Measurements from ENCODE around the gene ITGA2B.
A peak's percentile ranks its signal among the peaks of the same experiment; 100 is the strongest.
"Not testable (repeated sequence)": the region's sequence is repeated elsewhere in the genome, so short reads cannot be mapped to it uniquely, and the experiment has no call there.

Gene ITGA2B

DNA sequence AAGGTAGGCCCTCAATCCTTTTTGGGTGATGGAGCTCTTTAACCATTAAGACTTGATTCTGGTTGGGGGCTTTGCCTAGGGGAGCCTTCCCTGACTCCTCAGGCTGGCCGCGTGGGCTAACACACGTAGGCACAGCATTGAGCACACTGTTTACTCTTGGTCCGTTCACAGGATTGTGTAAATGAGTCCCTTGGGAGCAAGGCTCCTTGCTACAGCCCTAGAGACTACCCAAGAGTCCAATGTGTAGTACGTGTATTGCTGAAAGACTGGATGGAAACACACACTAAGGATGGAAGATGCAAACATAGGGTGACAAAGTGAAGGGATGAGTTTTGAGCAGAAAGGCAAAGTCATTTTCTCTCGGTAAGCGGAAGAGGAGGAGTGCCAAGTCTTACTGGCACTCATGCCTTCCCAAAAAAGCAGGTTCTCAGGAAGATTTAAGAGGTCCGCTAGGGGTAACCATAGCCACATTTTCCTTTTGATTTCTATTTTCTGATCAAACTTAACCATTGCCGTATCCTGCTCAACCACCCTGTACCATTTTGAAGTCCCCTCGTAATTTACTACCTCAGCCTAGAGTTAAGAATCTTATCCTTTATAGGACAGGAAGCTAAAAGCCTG is 911 bp upstream of the ITGA2B start:
- DNase-seq (ENCODE audit: low read depth in 3 of 3), result no peak

DNA sequence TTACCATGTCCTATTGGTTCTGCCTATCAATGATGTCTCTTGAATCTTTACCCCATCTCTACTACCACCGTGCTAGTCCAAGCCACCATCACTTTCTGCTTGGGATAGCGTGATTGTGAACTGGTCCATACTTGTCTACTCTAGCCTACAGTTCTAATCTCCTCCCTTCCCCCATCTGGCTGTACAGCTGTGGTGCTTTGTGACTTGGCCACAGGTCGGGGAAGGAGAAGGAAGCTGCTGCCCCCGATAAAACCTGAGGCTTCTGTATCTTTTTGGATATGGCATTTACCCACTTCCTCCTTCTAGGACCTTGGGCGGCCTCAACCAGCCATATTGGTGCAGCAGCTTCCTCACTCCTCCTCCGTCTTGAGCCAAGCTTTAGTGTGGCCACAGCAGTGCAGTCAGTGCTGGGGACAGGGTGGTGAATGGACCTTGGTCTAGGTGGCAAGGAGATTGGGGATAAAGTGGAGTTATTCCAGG is 314 bp upstream of the ITGA2B start:
- DNase-seq (ENCODE audit: low read depth in 3 of 3), result no peak

DNA sequence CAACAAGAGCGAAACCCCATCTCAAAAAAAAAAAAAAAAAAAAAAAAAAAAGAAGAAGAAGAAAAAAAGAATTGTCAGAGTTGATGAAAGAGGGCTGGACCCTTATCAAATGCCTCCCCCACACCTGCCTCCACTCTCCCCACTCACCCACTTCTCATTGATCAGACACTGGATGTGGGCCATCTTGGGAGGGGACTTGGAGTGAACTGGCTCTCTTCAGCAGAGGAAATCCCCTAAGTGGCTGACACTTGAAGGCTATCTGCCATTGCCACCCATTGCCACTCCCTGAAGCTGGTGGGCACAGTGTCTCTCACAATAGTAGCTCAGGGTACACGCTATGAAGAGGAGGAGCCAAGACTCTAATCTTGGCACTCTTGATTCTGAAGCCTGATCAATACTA is 1.6 kb downstream of the ITGA2B start:
- DNase-seq (ENCODE audit: low read depth in 3 of 3), result no peak

DNA sequence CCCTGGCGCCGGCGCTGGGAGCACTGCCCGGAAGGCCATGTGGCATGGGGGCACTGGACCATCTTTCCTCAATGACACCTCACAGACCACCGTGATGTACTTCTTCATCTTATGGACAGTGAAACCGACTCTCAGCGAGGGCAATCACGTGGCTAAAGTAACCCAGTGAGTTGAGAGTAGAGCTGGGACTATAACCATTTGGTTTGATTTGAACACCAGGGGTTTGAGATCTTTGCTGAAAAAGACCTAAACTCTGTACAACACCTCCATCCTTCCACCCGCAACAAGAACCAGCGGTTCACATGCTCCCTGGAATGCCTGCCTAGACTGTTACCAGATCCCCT is 3.3 kb downstream of the ITGA2B start:
- DNase-seq (ENCODE audit: low read depth in 3 of 3), result no peak

DNA sequence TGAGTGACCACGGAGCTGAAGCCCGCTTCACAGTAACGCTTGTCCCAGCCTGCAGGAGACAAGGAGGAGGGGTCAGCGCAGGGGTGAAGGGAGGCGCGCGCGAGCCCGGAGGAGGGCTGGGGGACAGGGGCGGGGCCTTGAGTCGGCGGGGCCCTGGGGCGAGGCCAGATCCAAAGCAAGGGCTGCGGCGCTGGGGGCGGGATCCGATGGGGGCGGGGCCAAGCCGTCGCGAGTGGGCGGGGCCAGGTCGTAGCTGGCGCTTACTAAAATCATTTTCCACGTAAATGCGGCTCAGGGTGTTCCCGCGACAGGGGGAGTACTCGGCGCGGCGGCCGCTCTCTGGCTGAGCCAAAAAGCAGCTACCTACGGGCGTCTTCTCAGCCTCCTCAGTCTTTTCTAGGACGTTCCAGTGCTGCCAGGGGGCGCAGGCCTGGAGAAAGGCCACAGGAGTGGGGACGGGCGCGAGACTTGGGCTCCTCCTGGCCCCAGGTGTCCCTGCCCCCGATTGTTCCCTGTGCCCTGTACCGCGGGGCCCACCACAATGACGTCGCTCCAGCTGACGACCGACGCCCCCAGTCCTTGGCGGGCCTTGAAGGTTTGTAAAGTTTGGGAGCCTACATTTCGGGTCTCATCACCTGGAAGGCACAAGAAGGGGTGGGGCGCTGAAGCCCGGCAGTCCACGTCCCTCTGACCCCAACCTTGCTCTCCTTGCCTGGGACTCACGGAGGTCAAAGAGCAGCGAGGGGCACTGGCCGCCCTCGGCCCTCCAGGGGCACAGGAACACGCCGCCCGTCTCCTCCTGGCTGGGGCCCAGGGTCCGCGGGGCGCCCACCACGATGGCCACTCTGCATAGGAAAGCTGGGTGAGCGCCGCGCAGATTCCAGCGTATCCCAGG is 3.9 kb downstream of the ITGA2B start:
- DNase-seq (ENCODE audit: low read depth in 3 of 3), result peak; percentile 74 to 86 (median 79)

DNA sequence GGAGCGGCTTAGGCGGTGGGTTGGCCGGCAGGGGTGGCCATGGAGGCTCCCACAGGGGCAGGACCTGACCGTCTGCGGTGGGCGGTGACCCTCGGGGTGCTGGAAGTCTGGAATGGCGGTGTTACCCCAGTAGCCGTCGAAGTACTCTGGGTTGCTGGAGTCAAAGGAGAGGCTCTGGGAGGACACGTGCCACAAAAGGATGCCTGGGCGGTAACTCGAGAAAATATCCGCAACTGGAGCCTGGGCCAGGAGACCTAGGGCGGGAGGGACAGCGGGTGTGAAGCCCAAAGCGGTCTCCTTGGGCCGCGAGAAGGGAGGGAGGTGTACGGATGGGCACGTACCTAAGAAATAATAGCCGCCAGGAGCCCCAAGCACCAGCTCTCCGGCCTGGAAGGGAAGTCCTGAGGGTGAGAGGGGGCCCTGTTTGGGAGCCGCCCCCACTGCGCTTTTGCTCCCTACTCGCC is 4.6 kb downstream of the ITGA2B start:
- DNase-seq (ENCODE audit: low read depth in 3 of 3), result no peak

DNA sequence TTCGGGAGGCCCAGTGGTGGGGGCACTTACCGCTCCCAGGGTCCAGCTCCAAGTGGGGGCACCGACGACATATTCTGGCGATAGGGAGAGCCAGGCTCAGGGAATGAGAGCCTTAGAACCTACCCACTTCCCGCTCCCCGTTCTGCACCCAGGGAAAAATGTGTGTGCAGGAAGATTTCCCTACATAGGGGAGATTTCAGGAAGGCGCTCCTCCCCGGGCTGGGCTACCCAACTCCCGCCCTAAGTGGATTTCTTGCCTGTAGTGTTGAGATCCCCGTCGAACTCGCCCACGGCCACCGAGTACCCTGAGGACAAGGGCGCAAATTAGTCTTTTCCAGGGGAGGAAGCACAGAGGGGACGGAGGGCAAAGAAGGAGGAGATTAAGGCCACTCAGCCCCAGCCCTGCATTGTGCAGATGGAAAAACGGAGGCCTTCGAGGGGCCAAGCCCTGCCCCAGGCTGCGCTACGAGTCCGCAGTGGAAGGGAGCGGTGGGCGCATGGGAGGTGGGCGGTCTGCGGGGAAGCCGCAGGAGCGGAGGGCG is 5.1 kb downstream of the ITGA2B start:
- DNase-seq (ENCODE audit: low read depth in 3 of 3), result no peak

DNA sequence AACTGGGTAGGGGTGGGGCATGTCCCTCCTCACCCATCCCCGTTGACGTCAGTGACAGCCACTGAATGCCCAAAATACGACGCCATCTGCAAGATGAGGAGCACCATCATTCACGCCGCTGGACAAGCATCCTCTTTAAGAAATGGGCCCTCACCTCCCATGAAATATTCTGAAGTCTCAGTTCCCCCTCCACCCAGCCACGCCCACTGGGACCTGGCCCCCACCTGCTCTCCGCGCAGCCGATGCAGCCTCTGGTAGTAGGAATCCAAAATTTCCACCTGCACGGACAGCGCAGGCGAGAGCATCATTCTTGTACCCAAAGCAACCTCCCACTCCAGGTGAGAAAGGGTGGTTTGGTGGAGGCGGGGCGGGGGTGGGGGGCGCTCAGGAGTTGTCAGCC is 5.6 kb downstream of the ITGA2B start:
- no peak for DNase-seq (ENCODE audit: low read depth in 3 of 3)

DNA sequence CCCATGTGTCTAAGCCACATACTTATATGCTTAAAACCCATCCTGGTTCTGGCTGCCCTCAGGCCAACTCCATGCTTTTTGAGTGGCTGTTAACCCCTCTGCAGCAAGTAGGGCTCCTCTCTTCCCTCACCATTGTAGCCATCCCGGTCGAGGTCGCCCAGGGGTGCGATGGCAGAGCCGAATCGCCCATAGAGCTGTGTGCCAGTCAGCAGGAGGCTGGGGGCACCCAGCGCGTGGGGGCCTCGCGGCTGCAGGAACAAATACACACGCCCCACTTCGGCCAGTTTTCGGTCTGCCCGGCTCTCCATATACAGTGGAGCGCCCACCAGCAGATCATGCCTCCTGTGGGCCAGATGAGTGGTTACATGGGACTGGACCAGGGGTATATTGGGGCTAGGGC is 6.1 kb downstream of the ITGA2B start:
- no peak for DNase-seq (ENCODE audit: low read depth in 3 of 3)

DNA sequence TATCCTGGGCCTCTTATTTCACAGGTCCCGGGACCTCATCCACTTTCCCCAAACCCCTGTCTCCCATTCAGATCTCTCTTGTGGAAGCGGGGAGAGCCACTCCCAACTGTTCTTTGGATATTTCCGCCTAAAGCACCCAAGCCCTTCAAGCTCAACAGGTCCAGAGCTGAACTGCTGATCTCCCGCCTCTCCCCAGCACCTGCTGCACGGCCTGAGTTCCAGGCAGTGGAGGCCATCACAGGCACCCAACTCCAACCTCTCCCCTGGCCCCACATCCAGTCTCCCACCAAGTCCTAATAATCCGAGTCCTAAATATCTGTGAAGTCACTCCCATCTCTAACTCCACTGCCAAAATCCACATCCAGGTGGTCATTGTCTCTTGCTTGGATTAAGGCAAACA is 6.5 kb downstream of the ITGA2B start:
- no peak for DNase-seq (ENCODE audit: low read depth in 3 of 3)

DNA sequence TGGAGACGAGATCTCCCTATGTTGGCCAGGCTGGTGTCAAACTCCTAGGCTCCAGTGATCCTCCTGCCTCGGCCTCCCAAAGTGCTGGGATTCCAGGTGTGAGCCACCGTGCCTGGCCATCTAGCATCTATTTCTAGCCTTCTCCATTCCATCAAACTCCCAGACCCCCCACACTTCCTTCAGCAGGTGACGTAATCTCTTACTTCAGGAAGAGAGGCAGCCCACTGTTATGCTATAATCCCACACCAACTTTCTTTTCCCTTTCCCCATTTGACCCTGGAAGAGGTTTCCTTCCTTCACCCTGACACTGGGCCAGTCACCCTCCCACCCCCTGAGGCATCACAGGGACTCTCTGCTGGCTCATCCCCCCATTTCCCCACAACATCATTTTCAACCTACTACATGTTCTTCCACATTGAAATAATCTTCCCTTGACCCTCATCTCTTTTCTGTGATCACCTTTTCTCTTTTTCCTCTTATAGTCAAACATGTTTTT is 7.6 kb downstream of the ITGA2B start:
- DNase-seq (ENCODE audit: low read depth in 3 of 3), result no peak

DNA sequence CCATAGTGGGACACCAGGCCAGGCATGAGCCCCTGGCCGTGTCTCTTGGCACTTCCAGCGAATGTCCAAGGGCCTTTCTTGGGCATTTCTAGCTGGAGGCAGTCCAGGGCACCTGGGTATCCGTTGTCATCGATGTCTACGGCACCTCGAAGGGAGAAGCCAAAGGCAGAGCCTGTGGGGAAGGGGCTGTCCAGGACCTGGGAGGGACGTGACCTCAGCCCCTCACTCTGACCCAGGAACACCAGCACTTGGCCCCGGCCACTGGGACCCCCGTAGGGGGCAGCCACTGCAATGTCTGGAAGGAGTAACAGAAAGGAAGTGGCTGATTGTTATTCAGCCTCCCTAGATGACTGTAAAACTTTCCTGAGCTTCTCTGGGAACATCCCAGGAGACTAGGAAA is 8.7 kb downstream of the ITGA2B start:
- DNase-seq (ENCODE audit: low read depth in 3 of 3), result no peak

DNA sequence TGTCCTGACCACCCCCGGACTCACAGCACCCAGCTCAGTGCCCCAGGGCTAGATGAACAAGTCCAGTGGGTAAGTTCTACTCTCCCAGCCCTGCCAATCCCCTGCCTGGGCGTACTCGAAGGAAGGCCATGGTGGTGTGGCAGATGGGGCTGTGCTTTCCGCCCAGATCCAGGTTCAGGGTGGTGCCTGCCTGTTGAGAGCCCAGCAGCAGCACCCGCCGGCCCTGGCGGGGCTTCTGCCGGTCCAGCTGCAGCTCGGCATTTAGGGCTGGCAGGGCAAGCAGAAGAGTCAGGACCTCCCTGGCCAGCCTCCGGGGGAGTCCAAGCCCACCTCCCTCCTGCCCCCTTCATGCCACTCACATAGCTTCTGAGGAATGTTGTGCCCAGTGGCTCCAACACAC is 9.6 kb downstream of the ITGA2B start:
- DNase-seq (ENCODE audit: low read depth in 3 of 3), result no peak

DNA sequence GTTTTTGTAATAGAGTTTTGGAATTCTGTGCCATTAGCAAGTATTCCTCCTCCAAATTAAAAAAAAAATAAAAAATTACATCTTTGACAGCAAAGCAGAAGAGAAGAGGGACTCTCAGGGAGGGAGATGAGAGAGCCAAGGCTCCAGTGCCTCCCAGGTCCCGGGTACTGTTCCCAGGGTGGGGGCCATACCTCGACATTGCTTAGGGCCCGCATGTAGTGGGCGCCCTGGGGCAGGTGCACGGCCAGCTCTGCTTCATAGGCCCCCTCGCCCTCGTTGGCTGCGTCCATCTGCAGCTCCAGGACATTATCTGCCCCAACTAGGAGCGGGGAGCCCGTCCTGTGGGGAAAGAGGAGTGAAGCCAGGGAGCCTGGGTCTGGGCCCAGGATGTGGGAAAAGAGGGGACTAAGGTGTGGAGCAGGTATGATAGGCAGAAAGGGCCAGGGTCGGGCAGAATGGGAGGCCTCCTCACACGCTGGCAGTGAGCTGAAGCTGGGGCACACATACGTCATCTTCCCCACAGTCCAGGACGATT is 11.2 kb downstream of the ITGA2B start:
- no peak for DNase-seq (ENCODE audit: low read depth in 3 of 3)

DNA sequence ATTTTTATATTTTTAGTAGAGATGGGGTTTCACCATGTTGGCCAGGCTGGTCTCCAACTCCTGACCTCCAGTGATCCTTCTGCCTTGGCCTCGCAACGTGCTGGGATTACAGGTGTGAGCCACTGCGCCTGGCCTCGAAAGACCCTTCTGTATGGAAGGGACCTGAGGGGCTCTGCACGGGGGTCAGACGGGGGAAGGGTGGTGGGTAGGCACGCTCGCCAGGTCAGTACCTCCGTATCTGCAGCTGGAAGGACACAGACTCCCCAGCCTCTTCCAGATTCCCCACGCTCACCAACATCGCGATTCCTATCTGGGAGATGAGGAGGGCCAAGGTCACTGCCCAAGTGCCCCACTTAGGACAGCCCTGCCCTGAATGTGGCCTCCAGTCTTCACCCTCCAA is 12.7 kb downstream of the ITGA2B start:
- DNase-seq (ENCODE audit: low read depth in 3 of 3), result no peak

DNA sequence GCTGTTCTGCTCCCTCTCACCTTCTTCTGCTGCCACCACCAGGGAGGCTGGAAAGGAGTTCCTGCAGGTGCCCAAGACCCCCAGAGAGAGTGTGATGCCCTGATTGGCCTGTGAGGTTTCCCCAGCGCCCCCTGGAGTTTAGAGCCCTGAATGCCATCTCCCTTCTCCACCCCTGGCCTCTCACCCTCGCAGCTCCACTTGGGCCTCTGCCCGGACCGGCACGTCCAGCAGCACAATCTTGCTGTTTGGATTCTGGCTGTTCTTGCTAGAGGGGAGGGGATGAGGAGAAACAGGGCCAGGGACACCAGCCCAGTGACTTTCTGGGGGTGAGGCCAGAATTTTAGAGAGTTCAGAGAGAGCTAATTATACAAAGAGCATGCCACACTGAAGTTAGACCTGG is 13.3 kb downstream of the ITGA2B start:
- no peak for DNase-seq (ENCODE audit: low read depth in 3 of 3)

DNA sequence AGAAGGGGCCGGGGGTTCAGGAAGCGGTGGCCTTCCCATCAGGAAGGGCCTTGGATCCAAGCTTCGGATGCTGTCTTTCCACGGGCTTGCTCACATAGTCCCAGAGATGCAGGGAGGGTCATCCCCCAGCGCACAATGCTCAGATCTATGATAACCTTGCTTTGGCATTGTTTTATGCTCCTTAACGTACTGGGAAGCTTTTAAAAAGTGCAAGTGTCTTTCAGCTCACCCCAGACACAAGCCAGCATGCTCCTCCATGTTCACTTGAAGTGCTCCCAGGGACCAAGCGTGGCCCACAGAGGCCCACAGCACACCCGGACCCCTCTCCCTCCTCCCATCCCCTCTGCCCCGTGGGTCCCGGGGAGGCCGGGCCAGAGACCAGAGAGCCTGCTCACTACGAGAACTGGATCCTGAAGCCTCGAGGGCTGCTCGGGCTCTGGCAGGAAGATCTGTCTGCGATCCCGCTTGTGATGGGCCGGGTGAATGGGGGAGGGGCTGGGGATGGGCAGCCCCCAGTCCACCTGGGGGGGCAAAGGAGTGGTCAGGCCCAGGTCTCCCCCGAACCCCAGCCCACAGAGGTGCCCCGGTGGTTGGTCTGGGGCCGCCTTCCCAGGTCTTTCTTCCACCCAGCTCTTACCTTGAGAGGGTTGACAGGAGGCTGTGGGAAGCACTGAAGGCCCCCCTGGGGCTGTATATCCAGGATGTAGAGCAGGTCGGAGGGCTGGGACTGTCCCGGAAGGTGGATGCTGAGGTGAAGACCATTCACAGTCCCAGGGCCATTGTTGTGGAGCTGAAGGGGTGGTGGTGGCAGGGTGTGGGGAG is 14.0 kb downstream of the ITGA2B start:
- no peak for DNase-seq (ENCODE audit: low read depth in 3 of 3)

DNA sequence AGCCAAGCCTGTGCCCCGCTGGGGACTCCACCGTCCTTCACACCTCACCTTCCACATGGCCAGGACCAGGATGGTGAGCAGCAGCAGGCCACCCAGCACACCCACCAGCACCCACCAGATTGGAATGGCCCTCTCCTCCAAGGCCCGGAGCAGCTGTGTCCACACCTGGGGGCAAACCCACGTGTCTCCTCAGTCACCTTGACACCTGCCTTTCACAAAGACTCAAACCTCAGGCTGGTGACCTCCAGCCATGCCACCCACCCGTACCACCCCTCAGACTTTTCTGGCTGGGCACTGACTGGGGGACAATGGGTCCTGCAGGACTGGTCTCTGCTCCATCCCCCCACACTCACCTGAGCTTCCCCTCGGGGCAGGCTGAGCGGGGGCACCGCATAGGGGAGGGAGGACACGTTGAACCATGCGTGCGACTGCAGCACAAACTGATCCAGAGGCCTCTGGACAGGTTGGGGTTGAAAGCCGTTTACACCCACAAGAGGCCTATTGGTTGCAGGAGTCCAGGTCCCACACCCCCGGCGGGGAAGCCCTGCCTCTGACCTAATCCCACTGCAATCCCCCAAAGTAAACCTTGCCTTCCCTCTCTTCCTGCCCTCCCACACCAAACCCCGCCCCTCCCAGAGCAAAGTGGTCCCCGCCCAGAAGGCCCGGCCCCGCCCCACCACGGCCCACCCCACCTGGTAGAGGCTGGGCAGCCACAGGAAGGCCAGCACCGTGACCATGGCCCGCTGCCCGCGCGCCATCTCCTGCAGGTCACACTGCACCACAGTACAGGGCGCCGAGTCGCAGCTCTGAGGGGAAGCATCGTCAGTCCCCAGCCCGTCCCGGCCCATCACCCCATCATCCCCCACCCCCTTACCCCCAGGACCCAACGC is 14.9 kb downstream of the ITGA2B start:
- no peak for DNase-seq (ENCODE audit: low read depth in 3 of 3)

DNA sequence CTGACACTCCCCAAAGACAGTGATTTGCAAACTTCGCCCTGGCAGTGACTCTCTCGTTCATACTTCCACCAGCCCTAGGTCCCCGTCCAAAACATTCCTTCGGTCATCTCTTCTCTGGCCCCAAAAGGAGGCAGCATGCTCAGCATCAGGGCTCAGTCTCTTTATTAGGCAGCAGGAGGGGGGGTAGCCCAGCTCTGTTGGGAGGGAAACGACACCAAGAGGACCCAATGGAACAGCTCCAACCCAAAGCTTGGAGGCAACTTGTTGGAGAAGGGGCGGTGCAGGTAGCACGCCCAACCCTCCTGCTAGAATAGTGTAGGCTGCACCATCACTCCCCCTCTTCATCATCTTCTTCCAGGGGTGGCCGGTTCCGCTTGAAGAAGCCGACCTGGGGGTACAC is 17.4 kb downstream of the ITGA2B start:
- DNase-seq (ENCODE audit: low read depth in 3 of 3), result no peak

DNA sequence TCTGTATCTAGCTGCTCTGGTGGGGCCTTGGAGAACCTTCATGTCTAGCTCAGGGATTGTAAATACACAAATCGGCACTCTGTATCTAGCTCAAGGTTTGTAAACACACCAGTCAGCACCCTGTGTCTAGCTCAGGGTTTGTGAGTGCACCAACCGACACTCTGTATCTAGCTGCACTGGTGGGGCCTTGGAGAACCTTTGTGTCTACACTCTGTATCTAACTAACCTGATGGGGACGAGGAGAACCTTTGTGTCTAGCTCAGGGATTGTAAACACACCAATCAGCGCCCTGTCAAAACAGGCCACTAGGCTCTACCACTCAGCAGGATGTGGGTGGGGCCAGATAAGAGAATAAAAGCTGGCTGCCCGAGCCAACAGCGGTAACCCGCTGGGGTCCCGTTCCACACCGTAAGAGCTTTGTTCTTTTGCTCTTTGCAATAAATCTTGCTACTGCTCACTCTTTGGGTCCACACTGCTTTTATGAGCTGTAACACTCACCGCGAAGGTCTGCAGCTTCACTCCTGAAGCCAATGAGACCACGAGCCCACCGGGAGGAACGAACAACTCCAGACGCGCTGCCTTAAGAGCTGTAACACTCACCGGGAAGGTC is 19.9 kb downstream of the ITGA2B start:
- DNase-seq (ENCODE audit: low read depth in 3 of 3), result not testable (repeated sequence)

Measured in stimulated activated CD4-positive, alpha-beta T cell treated with anti-CD3 and anti-CD28 coated beads, TNF-alpha, amount 100 ng/mL, for 24 hours (primary cell).